Aorta (tissue), 5 donors: ENCODE results near the gene MED13L. TPM values are rescaled to one million over a fixed set of nuclear protein-coding genes. Genes with fewer than 3 reads are reported as not detected.

Experiments used
- ATAC-seq: fragments of 200-7000 bp; cut with Tn5 transposase; one replicate; pipeline ENCODE4 v1.9.1; 2022; ENCODE audit warnings: moderate library complexity; ENCODE audit not compliant: low FRiP score
- DNase-seq, 2 donors: peaks; one replicate each; pipeline ENCODE4 v3.0.0-alpha.2; 2020
- H3K27ac ChIP-seq, 2 donors: one replicate each; pipeline ENCODE4 v1.5.1; 2013; ENCODE audit warnings: low read length in 2 of 2, mild to moderate bottlenecking in 2 of 2, moderate library complexity in 2 of 2, control low read depth in 1 of 2, inconsistent platforms in 1 of 2, low read depth in 1 of 2
- H3K27me3 ChIP-seq, 2 donors: one replicate each; pipeline ENCODE4 v1.6.1; 2013; ENCODE audit warnings: control low read depth in 1 of 2, low read length in 1 of 2, mild to moderate bottlenecking in 1 of 2, moderate library complexity in 1 of 2; ENCODE audit not compliant: insufficient read depth in 2 of 2, control insufficient read depth in 1 of 2
- H3K36me3 ChIP-seq, 2 donors: one replicate each; pipeline ENCODE4 v1.6.1; 2013; ENCODE audit warnings: control low read depth in 1 of 2, low read length in 1 of 2, mild to moderate bottlenecking in 1 of 2; ENCODE audit not compliant: insufficient read depth in 2 of 2, control insufficient read depth in 1 of 2
- H3K4me1 ChIP-seq, 2 donors: one replicate each; pipeline ENCODE4 v1.6.1; 2013; ENCODE audit warnings: low read length in 2 of 2, control low read depth in 1 of 2, mild to moderate bottlenecking in 1 of 2, moderate library complexity in 1 of 2; ENCODE audit not compliant: insufficient read depth in 2 of 2, control insufficient read depth in 1 of 2
- H3K4me3 ChIP-seq, 2 donors: one replicate each; pipeline ENCODE4 v1.5.1; 2013; ENCODE audit warnings: low read length in 2 of 2, control low read depth in 1 of 2, mild to moderate bottlenecking in 1 of 2
- H3K9me3 ChIP-seq: one replicate; pipeline ENCODE4 v1.6.1; 2013; ENCODE audit warnings: mild to moderate bottlenecking, low read length; ENCODE audit not compliant: control insufficient read depth
- WGBS, 2 donors: extraction: QIAGEN DNeasy Blood & Tissue Kit; methylation state at CpG; one replicate each; pipeline ENCODE4 v1.1.7; 2013; 5-methylcytosine and 5-hydroxymethylcytosine counted together
- intact Hi-C, 2 donors: fragments of 100-400 bp; cut with DNase I; formaldehyde crosslinking; loops; one replicate each; pipeline versions ENCODE4 v1.14.2 to v1.15.0; 2022
- long read RNA-seq, 2 donors: library from polyadenylated mRNA; unstranded; transcript quantifications; one replicate each; pipeline ENCODE4 v2.0.0, GENCODE V29; 2020 to 2021
- polyA plus RNA-seq, 2 donors: library from polyadenylated mRNA; stranded (reverse); fragments of 200-250 nt; gene quantifications; one replicate each; pipeline ENCODE4 v1.2.3, GENCODE V29; 2013
- total RNA-seq, 2 donors: library from RNA; stranded (reverse); fragmentation: NEBNext Ultra II Directional; extraction: Animal tissue kit (Norgen Biotek cat#: 25700); gene quantifications; one replicate each; pipeline ENCODE4 v1.2.1, GENCODE V29; 2021
- donor health status: healthy with polysubstance abuse.
- donor health status: Bipolar disorder and iron deficiency.
- donor health status: DM: no; HTN: no; CAD: no.
- donor health status: DM: no; HTN: no; CAD: no.
- donor health status: DM: yes; HTN: yes; CAD: no.

Gene MED13L
- 100 to 1,000 TPM; 198 to 215 TPM for total RNA-seq
- 10 to 100 TPM; 16.7 to 30.1 TPM for polyA plus RNA-seq
- long read RNA-seq, donor 1, partial matches to known transcripts: 11 of 56 reads
- long read RNA-seq, donor 1, other reads (novel, unspliced or antisense): 43 of 56 reads
- long read RNA-seq, donor 2, partial matches to known transcripts: 21 of 69 reads
- long read RNA-seq, donor 2, other reads (novel, unspliced or antisense): 45 of 69 reads

DNA sequence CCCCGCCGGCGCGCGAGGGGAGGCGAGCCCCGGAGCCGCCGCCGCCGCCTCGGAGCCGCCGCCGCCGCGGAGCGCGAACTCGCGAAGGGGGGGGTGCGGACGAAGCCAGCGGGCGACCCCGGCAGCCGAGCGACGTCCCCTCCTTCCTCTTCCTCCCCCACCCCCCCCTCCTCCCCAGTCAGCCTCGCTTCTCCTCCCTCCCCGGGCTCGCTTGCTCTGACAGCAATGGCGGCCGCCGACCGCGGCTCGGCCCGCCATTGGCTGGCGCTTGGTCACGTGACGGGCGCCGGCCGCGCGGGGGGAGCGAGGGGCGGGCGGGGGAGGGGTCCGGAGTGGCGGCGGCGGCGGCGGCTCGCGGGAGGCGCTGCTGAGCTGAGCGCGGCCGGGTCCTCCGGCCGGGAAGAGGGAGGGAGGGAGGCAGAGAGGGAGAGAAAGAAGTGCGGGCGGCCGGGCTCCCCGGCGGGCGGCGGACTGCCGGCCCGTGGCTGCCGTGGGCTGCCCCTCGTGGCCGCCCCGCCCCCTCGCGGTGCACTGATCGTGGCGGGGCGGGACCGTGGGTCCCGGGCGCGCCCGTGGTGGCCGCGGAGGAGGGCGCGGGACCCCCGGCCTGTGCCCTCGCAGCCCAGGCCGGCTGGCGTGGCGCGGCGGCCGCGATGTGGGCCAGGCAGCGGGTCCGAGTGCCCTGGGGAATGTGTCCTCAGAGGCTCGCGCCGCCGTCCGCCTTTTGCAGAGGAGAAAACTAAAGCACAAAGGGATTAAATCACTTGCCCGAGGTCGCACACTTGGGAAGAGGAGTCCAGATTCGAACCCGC, at the start of gene MED13L:
MED13L (minus strand) TSS at position 227 of the 812 bp plus-strand sequence. CDS start 562 bp downstream, outside the sequence.
- peak within 1 kb of the TSS; percentile 94 to 98 for H3K4me3 ChIP-seq
- DNase-seq: peak; percentile 93 to 96

GRCh38 chr12:116325336-116325664, 47.8 kb upstream of the MED13L start:
- WGBS, 2 donors: 82 to 85% methylated on average over 1 of the region's 1 CpG
- Histone ChIP-seq H3K4me3 (no peak overlapping the region), H3K27ac (no peak overlapping the region), H3K9me3 (no peaks in the 10 kb centered on the region), H3K27me3 (no peaks in the 10 kb centered on the region), H3K4me1 (peaks cover 0 to 4% of the 10 kb centered on the region in 2 donors), H3K36me3 (no peaks in the 10 kb centered on the region)
- DNase-seq (no peak), ATAC-seq (no peak)
- intact Hi-C loops: no loop called here

More for the DNA sequence above, at the start of gene MED13L:
- Histone ChIP-seq H3K27ac (peak within 1 kb of the TSS; percentile 86 to 94), H3K4me1 (no peaks in the 10 kb centered on the region), H3K36me3 (no peaks in the 10 kb centered on the region), H3K9me3 (no peaks in the 10 kb centered on the region), H3K27me3 (no peaks in the 10 kb centered on the region)
- ATAC-seq: peak; percentile 94
- intact Hi-C loops: loop anchor here (2.0 to 10.0 kb wide), 8 partner anchors 41 to 325 kb away; no protein-coding TSS in a partner anchor
- 1 to 2% methylated on average over 30 to 110 of the region's 111 CpGs for WGBS, 2 donors

DNA sequence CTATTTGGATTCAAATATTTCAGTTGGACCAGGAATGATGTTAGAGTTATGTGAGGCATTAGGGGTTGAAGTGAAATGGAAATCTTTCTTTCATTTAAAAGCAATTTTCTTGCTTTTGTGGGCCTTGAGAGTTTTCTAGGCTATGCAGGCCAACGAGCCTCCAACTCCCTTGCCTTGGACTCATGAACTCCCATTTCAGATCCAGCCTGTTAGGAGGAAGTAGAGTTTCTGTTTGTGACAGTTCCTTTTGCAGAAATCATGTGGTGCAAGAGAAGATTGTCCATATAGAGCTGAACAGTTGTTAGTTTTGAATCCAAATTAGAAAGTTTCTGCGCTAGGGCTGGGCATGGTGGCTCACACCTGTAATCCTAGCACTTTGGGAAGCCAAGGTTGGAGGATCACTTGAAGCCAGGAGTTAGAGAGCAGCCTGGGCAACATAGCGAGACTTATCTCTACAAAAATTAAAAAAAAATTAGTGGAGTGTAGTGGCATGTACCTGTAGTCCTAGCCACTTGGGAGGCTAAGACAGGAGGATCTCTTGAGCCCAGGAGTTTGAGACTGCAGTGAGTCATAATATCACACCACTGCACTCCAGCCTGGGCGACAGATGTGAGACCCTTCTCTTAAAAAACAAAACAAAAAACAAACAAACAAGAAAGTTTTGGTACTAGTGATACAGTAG, 47.3 kb upstream of the MED13L start:
- Histone ChIP-seq H3K27me3 (no peaks in the 10 kb centered on the region), H3K36me3 (no peaks in the 10 kb centered on the region), H3K4me1 (peaks cover 0 to 7% of the 10 kb centered on the region in 2 donors), H3K27ac (peak overlapping the region; percentile 37 to 51), H3K9me3 (no peaks in the 10 kb centered on the region), H3K4me3 (no peak overlapping the region)
- ATAC-seq (no peak), DNase-seq (no peak)
- 65 to 69% methylated on average over 4 of the region's 4 CpGs for WGBS, 2 donors
- intact Hi-C loops: no loop called here

DNA sequence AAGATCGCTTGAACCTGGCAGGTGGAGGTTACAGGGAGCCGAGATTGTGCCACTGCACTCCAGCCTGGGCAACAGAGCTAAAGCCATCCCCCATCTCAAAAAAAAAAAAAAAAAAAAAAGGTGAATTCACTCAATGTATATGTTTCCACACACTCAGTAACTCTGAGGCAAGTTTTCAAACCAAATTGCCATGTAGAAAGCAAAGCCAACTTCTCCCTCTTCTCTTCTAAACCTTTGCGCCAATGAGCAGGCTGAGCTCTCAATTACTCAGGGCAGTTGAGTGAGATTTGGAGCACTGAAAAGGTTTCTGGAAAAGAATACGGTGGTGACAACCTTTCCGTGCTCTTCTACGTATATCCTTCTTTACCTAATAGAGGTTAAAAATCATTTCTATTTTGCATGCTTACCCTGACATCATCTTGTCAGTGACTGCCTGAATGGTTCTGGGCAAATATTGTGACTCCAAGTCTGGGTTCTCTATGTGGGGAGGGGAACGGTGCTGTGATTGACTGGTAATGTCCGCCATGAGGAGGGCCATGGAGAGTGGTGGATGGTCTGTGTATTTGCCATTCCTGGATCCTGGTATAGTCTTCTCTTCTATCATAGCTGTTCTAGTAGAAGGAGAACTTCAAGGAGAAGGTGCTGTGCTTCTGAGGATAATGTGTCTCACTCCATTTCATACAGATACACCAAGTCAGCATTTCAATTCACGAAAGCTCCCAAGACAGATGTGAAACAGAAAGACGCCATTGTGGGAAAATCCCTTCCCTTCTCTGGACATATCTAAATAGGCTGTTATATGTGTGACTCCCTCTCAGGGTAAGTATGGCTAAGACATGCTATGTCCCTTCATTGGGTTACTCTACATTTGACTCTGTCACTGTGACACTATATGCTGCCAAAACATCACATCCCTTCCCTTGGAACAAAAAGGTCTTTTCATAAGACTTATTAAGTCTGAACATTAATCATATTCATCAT, 46.2 kb upstream of the MED13L start:
- intact Hi-C loops: no loop called here
- H3K4me1 ChIP-seq: peaks cover 0 to 7% of the 10 kb centered on the region in 2 donors
- ATAC-seq (no peak), DNase-seq (no peak)
- H3K4me3 ChIP-seq: no peak overlapping the region
- H3K27me3 ChIP-seq: no peaks in the 10 kb centered on the region
- no peaks in the 10 kb centered on the region for H3K36me3 ChIP-seq
- H3K9me3 ChIP-seq: no peaks in the 10 kb centered on the region
- no peak overlapping the region for H3K27ac ChIP-seq
- 93 to 95% methylated on average over 10 of the region's 10 CpGs for WGBS, 2 donors

GRCh38 chr12:116321913-116322312, 44.4 kb upstream of the MED13L start:
- DNase-seq (no peak), ATAC-seq (no peak)
- intact Hi-C loops: loop anchor here (2.0 kb wide), 2 partner anchors 37 to 61 kb away; no protein-coding TSS in a partner anchor
- no peaks in the 10 kb centered on the region for H3K27me3 ChIP-seq
- 89 to 91% methylated on average over 6 of the region's 6 CpGs for WGBS, 2 donors
- no peaks in the 10 kb centered on the region for H3K36me3 ChIP-seq
- H3K27ac ChIP-seq: no peak overlapping the region
- no peak overlapping the region for H3K4me3 ChIP-seq
- peaks cover 0 to 7% of the 10 kb centered on the region in 2 donors for H3K4me1 ChIP-seq
- H3K9me3 ChIP-seq: no peaks in the 10 kb centered on the region

GRCh38 chr12:116320791-116321217, 43.3 kb upstream of the MED13L start:
- intact Hi-C loops: loop anchor here (2.0 kb wide), 2 partner anchors 38 to 62 kb away; no protein-coding TSS in a partner anchor
- ATAC-seq (peak; percentile 17), DNase-seq (no peak)
- peak overlapping the region; percentile 91 to 98 for H3K27ac ChIP-seq
- 4 to 5% methylated on average over 2 of the region's 2 CpGs for WGBS, 2 donors
- H3K4me1 ChIP-seq: peaks cover 0 to 7% of the 10 kb centered on the region in 2 donors
- no peak overlapping the region for H3K4me3 ChIP-seq
- no peaks in the 10 kb centered on the region for H3K27me3 ChIP-seq
- H3K36me3 ChIP-seq: no peaks in the 10 kb centered on the region
- H3K9me3 ChIP-seq: no peaks in the 10 kb centered on the region

GRCh38 chr12:116319898-116320621, 42.6 kb upstream of the MED13L start:
- Histone ChIP-seq H3K9me3 (no peaks in the 10 kb centered on the region), H3K27me3 (no peaks in the 10 kb centered on the region), H3K4me3 (no peak overlapping the region), H3K36me3 (no peaks in the 10 kb centered on the region), H3K4me1 (peaks cover 0 to 7% of the 10 kb centered on the region in 2 donors), H3K27ac (peak overlapping the region; percentile 91 to 98)
- DNase-seq: peak in 1 of 2 donors; percentile 86
- intact Hi-C loops: loop anchor here (2.0 to 5.0 kb wide), 4 partner anchors 39 to 112 kb away; partner anchors contain the start of gene MED13L (in 1 of the 2)
- peak; percentile 93 for ATAC-seq
- 2 to 4% methylated on average over 16 of the region's 16 CpGs for WGBS, 2 donors
